Caco-2 (cell line): ENCODE data around the gene SPOCK1. TPM values are rescaled to one million over a fixed set of nuclear protein-coding genes. Genes with fewer than 3 reads are reported as not detected.

ENCODE experiments used
- BruUV-seq: library from RNA; stranded (reverse); fragments of 400-500 nt; replicated peaks from 2 replicates; lab custom pipeline; 2021; lab: Mats Ljungman, UMichigan
- CTCF ChIA-PET: fragments of 300-600 bp; sonication (Branson Sonifier 250); formaldehyde crosslinking; loops from one replicate; lab custom pipeline; 2022; ENCODE audit warnings: antibody characterized with exemption; lab: Charles Lee
- POLR2A ChIA-PET: fragments of 300-600 bp; sonication (Branson Sonifier 250); formaldehyde crosslinking; loops from one replicate; lab custom pipeline; 2022; ENCODE audit warnings: antibody characterized with exemption; lab: Charles Lee
- DNase-seq, 2 experiments: peaks; one replicate each; pipeline versions ENCODE4 v3.0.0 to v3.0.0-alpha.2; 2020 to 2022
- H3K27me3 ChIP-seq: replicated peaks from 2 replicates; pipeline ENCODE4 v1.6.0; 2011; ENCODE audit warnings: low read length; ENCODE audit not compliant: control insufficient read depth, insufficient read depth
- H3K36me3 ChIP-seq: 2 replicates; pipeline ENCODE4 v1.5.1; 2011; ENCODE audit warnings: low read length; ENCODE audit not compliant: control insufficient read depth, insufficient read depth
- H3K4me1 ChIP-seq: fragments of 250-450 bp; sonication (Bioruptor Pico); 2 replicates; pipeline ENCODE4 v1.5.1; 2020; ENCODE audit warnings: mild to moderate bottlenecking
- H3K4me3 ChIP-seq: 2 replicates; pipeline ENCODE4 v1.5.1; 2011; ENCODE audit warnings: low read depth, mild to moderate bottlenecking, control low read depth, low read length
- H3K9me3 ChIP-seq: fragments of 250-450 bp; sonication (Bioruptor Pico); 2 replicates; pipeline ENCODE4 v1.5.1; 2020; ENCODE audit warnings: mild to moderate bottlenecking, moderate library complexity
- H3K27ac Mint-ChIP-seq: one replicate; pipeline ENCODE4 v1.8.0; 2022; ENCODE audit warnings: mixed read lengths; ENCODE audit not compliant: unreplicated experiment
- H3K27me3 Mint-ChIP-seq: one replicate; pipeline ENCODE4 v1.8.0; 2022; ENCODE audit warnings: mixed read lengths; ENCODE audit not compliant: insufficient read depth, unreplicated experiment
- H3K36me3 Mint-ChIP-seq: one replicate; pipeline ENCODE4 v1.8.0; 2022; ENCODE audit warnings: mild to moderate bottlenecking, mixed read lengths; ENCODE audit not compliant: insufficient read depth, unreplicated experiment
- H3K4me1 Mint-ChIP-seq: one replicate; pipeline ENCODE4 v1.8.0; 2022; ENCODE audit warnings: low read depth, mixed read lengths; ENCODE audit not compliant: unreplicated experiment
- H3K4me3 Mint-ChIP-seq: one replicate; pipeline ENCODE4 v1.8.0; 2022; ENCODE audit warnings: mild to moderate bottlenecking, moderate library complexity, mixed read lengths; ENCODE audit not compliant: unreplicated experiment
- H3K9me3 Mint-ChIP-seq: one replicate; pipeline ENCODE4 v1.8.0; 2022; ENCODE audit warnings: mixed read lengths; ENCODE audit not compliant: unreplicated experiment
- CTCF ChIP-seq, 2 experiments: fragments of 200-600 bp in 1 of 2; IDR thresholded peaks; 1 replicate in 1 of 2; 2 replicates in 1 of 2; pipeline versions ENCODE4 v1.5.1 to v1.8.0; 2011 to 2022; ENCODE audit warnings: antibody characterized with exemption in 1 of 2, control low read depth in 1 of 2, inconsistent platforms in 1 of 2, low read depth in 1 of 2, low read length in 1 of 2, mild to moderate bottlenecking in 1 of 2, moderate library complexity in 1 of 2; ENCODE audit not compliant: insufficient read depth in 1 of 2, severe bottlenecking in 1 of 2, unreplicated experiment in 1 of 2
- intact Hi-C: fragments of 100-400 bp; cut with micrococcal nuclease; formaldehyde crosslinking; loops from one replicate; pipeline ENCODE4 v1.10.0; 2022; ENCODE audit not compliant: unreplicated experiment
- total RNA-seq: library from RNA; stranded (reverse); gene quantifications from 2 replicates; pipeline ENCODE4 v1.2.3, GENCODE V29; 2022

SPOCK1 gene
- total RNA-seq, 1 experiment from 2014 or later = not detected

- intact Hi-C loops = no loop called here
- Histone ChIP-seq H3K4me3 (no peak overlapping the region), H3K27me3 (no peaks in the 10 kb centered on the region; the same call in none of the 2 replicates), H3K9me3 (no peaks in the 10 kb centered on the region), H3K4me1 (no peaks in the 10 kb centered on the region), H3K36me3 (no peaks in the 10 kb centered on the region)
- no peak for TF ChIP-seq CTCF (IDR thresholded peaks at IDR 0.05; ENCODE audit: insufficient read depth in 1 of 2, low read depth in 1 of 2, low read length in 1 of 2, severe bottlenecking in 1 of 2, unreplicated experiment in 1 of 2)
- no peaks in the 10 kb centered on the region for H3K9me3 Mint-ChIP-seq
- no peak overlapping the region for H3K27ac Mint-ChIP-seq
- DNase-seq = no peak
- ChIA-PET CTCF (no interaction called here), POLR2A (no interaction called here)
- no peaks in the 10 kb centered on the region for H3K4me1 Mint-ChIP-seq
- H3K4me3 Mint-ChIP-seq = no peak overlapping the region
- peaks cover 11% of the 10 kb centered on the region for H3K27me3 Mint-ChIP-seq
- BruUV-seq = no TSS peak
- H3K36me3 Mint-ChIP-seq = no peaks in the 10 kb centered on the region
Measured at GRCh38 chr5:137058089-137058488, 441.0 kb downstream of the SPOCK1 start.

GRCh38 chr5:137056676-137057075 lies 442.4 kb downstream of the SPOCK1 start:
- Histone ChIP-seq H3K9me3 (no peaks in the 10 kb centered on the region), H3K4me1 (no peaks in the 10 kb centered on the region), H3K4me3 (no peak overlapping the region), H3K36me3 (no peaks in the 10 kb centered on the region), H3K27me3 (no peaks in the 10 kb centered on the region; the same call in none of the 2 replicates)
- no peak overlapping the region for H3K4me3 Mint-ChIP-seq
- no peak for DNase-seq
- POLR2A ChIA-PET = no interaction called here
- H3K9me3 Mint-ChIP-seq = no peaks in the 10 kb centered on the region
- H3K4me1 Mint-ChIP-seq = no peaks in the 10 kb centered on the region
- peaks cover 14% of the 10 kb centered on the region for H3K27me3 Mint-ChIP-seq
- CTCF ChIA-PET = no interaction called here
- intact Hi-C loops = no loop called here
- no peak overlapping the region for H3K27ac Mint-ChIP-seq
- TF ChIP-seq CTCF (IDR thresholded peaks at IDR 0.05; ENCODE audit: insufficient read depth in 1 of 2, low read depth in 1 of 2, low read length in 1 of 2, severe bottlenecking in 1 of 2, unreplicated experiment in 1 of 2) = no peak
- H3K36me3 Mint-ChIP-seq = no peaks in the 10 kb centered on the region
- BruUV-seq = no TSS peak

- H3K4me3 Mint-ChIP-seq = no peak overlapping the region
- no peaks in the 10 kb centered on the region for H3K9me3 Mint-ChIP-seq
- Histone ChIP-seq H3K9me3 (no peaks in the 10 kb centered on the region), H3K27me3 (no peaks in the 10 kb centered on the region; the same call in 1 of the 2 replicates), H3K4me3 (no peak overlapping the region), H3K4me1 (no peaks in the 10 kb centered on the region), H3K36me3 (no peaks in the 10 kb centered on the region)
- DNase-seq = no peak
- intact Hi-C loops = no loop called here
- no peaks in the 10 kb centered on the region for H3K36me3 Mint-ChIP-seq
- no peak overlapping the region for H3K27ac Mint-ChIP-seq
- ChIA-PET POLR2A (no interaction called here), CTCF (no interaction called here)
- no peaks in the 10 kb centered on the region for H3K4me1 Mint-ChIP-seq
- peaks cover 9% of the 10 kb centered on the region for H3K27me3 Mint-ChIP-seq
- TF ChIP-seq CTCF (IDR thresholded peaks at IDR 0.05; ENCODE audit: insufficient read depth in 1 of 2, low read depth in 1 of 2, low read length in 1 of 2, severe bottlenecking in 1 of 2, unreplicated experiment in 1 of 2) = no peak
- no TSS peak for BruUV-seq
Measured at GRCh38 chr5:137055271-137055872, 443.8 kb downstream of the SPOCK1 start.
